ENCODE data around the gene DNASE1L1. TPM values are rescaled to one million over a fixed set of nuclear protein-coding genes. Genes with fewer than 3 reads are reported as not detected.

Gene DNASE1L1
- polyA plus RNA-seq, 1 donor (not counting 4 experiments of a cell fraction or from before 2014, with no cell fraction given) = 17.1 TPM

GRCh38 chrX:154353172-154353843 is 55.7 kb downstream of the DNASE1L1 start:
- FAIRE-seq (no peak), DNase-seq (ENCODE audit: low read depth, low spot score) (no peak)
- dilution Hi-C loops (cut with MboI; ENCODE audit: extremely low pct_ligation_motif_present, low sequenced_read_pairs) = no loop called here
- H3K9ac ChIP-seq (ENCODE audit: control insufficient read depth, extremely low read depth, insufficient read depth, low read length) = no peak overlapping the region
- H4K20me1 ChIP-seq (ENCODE audit: control insufficient read depth, extremely low read depth, insufficient read depth, low read length) = peaks cover 39% of the 10 kb centered on the region
- peaks cover 13% of the 10 kb centered on the region for H3K79me2 ChIP-seq (ENCODE audit: control insufficient read depth, insufficient read depth, low read length)
- H3K4me3 ChIP-seq (ENCODE audit: control insufficient read depth in 2 of 3, extremely low read depth in 1 of 3, insufficient read depth in 2 of 3, low read depth in 1 of 3, low read length in 3 of 3) = no peak overlapping the region
- H2AFZ ChIP-seq (ENCODE audit: control insufficient read depth, low read length) = no peak overlapping the region
- H3K27ac ChIP-seq (ENCODE audit: control insufficient read depth, insufficient read depth, low read length) = no peak overlapping the region
- H3K36me3 ChIP-seq (ENCODE audit: control insufficient read depth in 2 of 2, extremely low read depth in 1 of 2, insufficient read depth in 2 of 2, low read length in 2 of 2) = peaks cover 25 to 30% of the 10 kb centered on the region in 2 experiments
- H3K4me1 ChIP-seq (ENCODE audit: control insufficient read depth, extremely low read depth, insufficient read depth, low read length) = no peaks in the 10 kb centered on the region
- peaks cover 3% of the 10 kb centered on the region for H3K9me3 ChIP-seq (ENCODE audit: control insufficient read depth, low read depth, low read length)
- no peaks in the 10 kb centered on the region for H3K9me1 ChIP-seq (ENCODE audit: control insufficient read depth, extremely low read depth, insufficient read depth, low read length)
- TF ChIP-seq EZH2 (IDR thresholded peaks at IDR 0.05; ENCODE audit: low read length) (no peak), CTCF (optimal IDR thresholded peaks at IDR 0.05 in 1 of 3, IDR thresholded peaks at IDR 0.05 in 1 of 3, conservative IDR thresholded peaks at IDR 0.05 in 1 of 3; ENCODE audit: extremely low read depth in 1 of 3, insufficient read depth in 2 of 3, low read length in 3 of 3) (no peak)
- no peak overlapping the region for H3K4me2 ChIP-seq (ENCODE audit: control insufficient read depth, extremely low read depth, insufficient read depth, low read depth, low read length)
- no peaks in the 10 kb centered on the region for H3K27me3 ChIP-seq (ENCODE audit: control insufficient read depth, extremely low read depth, insufficient read depth, low read length)

GRCh38 chrX:154352466-154352865 is 56.6 kb downstream of the DNASE1L1 start:
- dilution Hi-C loops (cut with MboI; ENCODE audit: extremely low pct_ligation_motif_present, low sequenced_read_pairs) = no loop called here
- H3K9ac ChIP-seq (ENCODE audit: control insufficient read depth, extremely low read depth, insufficient read depth, low read length) = no peak overlapping the region
- H3K27me3 ChIP-seq (ENCODE audit: control insufficient read depth, extremely low read depth, insufficient read depth, low read length) = no peaks in the 10 kb centered on the region
- peaks cover 23 to 32% of the 10 kb centered on the region in 2 experiments for H3K36me3 ChIP-seq (ENCODE audit: control insufficient read depth in 2 of 2, extremely low read depth in 1 of 2, insufficient read depth in 2 of 2, low read length in 2 of 2)
- no peak overlapping the region for H3K4me2 ChIP-seq (ENCODE audit: control insufficient read depth, extremely low read depth, insufficient read depth, low read depth, low read length)
- TF ChIP-seq EZH2 (IDR thresholded peaks at IDR 0.05; ENCODE audit: low read length) = no peak
- no peak for TF ChIP-seq CTCF (optimal IDR thresholded peaks at IDR 0.05 in 1 of 3, IDR thresholded peaks at IDR 0.05 in 1 of 3, conservative IDR thresholded peaks at IDR 0.05 in 1 of 3; ENCODE audit: extremely low read depth in 1 of 3, insufficient read depth in 2 of 3, low read length in 3 of 3)
- H3K9me3 ChIP-seq (ENCODE audit: control insufficient read depth, low read depth, low read length) = peaks cover 3% of the 10 kb centered on the region
- no peak for FAIRE-seq
- no peak overlapping the region for H2AFZ ChIP-seq (ENCODE audit: control insufficient read depth, low read length)
- no peaks in the 10 kb centered on the region for H3K9me1 ChIP-seq (ENCODE audit: control insufficient read depth, extremely low read depth, insufficient read depth, low read length)
- peaks cover 6% of the 10 kb centered on the region for H3K79me2 ChIP-seq (ENCODE audit: control insufficient read depth, insufficient read depth, low read length)
- no peak overlapping the region for H3K27ac ChIP-seq (ENCODE audit: control insufficient read depth, insufficient read depth, low read length)
- no peak for DNase-seq (ENCODE audit: low read depth, low spot score)
- H3K4me3 ChIP-seq (ENCODE audit: control insufficient read depth in 2 of 3, extremely low read depth in 1 of 3, insufficient read depth in 2 of 3, low read depth in 1 of 3, low read length in 3 of 3) = no peak overlapping the region
- H4K20me1 ChIP-seq (ENCODE audit: control insufficient read depth, extremely low read depth, insufficient read depth, low read length) = peaks cover 37% of the 10 kb centered on the region
- no peaks in the 10 kb centered on the region for H3K4me1 ChIP-seq (ENCODE audit: control insufficient read depth, extremely low read depth, insufficient read depth, low read length)

Data from keratinocyte (primary cell).